HCT116 (cell line): ENCODE results near the gene SPIRE1. TPM values are rescaled to one million over a fixed set of nuclear protein-coding genes. Genes with fewer than 3 reads are reported as not detected.

Experiments used
- ATAC-seq: fragments of 200-7000 bp; cut with Tn5 transposase; 2 replicates; pipeline ENCODE4 v1.9.1; 2020; ENCODE audit warnings: mild to moderate bottlenecking, moderate library complexity
- Bru-seq: library from RNA; stranded (reverse); fragments of 400-500 nt; gene quantifications from one replicate; lab custom pipeline; 2021; lab: Mats Ljungman, UMichigan
- BruChase-seq, 2 experiments: library from RNA; stranded (reverse); fragments of 400-500 nt; gene quantifications; one replicate each; lab custom pipeline; 2021; lab: Mats Ljungman, UMichigan
- BruUV-seq: library from RNA; stranded (reverse); fragments of 400-500 nt; replicated peaks from 2 replicates; lab custom pipeline; 2021; lab: Mats Ljungman, UMichigan
- CTCF ChIA-PET: fragments of 300-600 bp; sonication (Branson Sonifier 250); formaldehyde crosslinking; loops from one replicate; lab custom pipeline; 2021; ENCODE audit warnings: antibody characterized with exemption; lab: Charles Lee
- POLR2A ChIA-PET: fragments of 300-600, 350-600 bp; sonication (Branson Sonifier 250); formaldehyde crosslinking; loops from one replicate; lab custom pipeline; 2021; ENCODE audit warnings: antibody characterized with exemption; lab: Charles Lee
- RAD21 ChIA-PET, 2 experiments: fragments of 300-600 bp; sonication (Branson Sonifier 250); formaldehyde crosslinking; loops; one replicate each; lab custom pipeline; 2023; ENCODE audit warnings: low total read pairs in 2 of 2; ENCODE audit not compliant: uncharacterized antibody in 2 of 2, unreplicated experiment in 2 of 2, low non-redundant PET in 1 of 2; lab: Charles Lee
- DNase-seq: peaks from one replicate; pipeline ENCODE4 v3.0.0-alpha.2; 2010; ENCODE audit warnings: low read depth, low spot score
- H2AFZ ChIP-seq: fragments of 200-600 bp; shearing (Covaris generic), sonication (generic); 2 replicates; pipeline ENCODE4 v1.6.1; 2017; ENCODE audit warnings: low read depth, mixed run types, mixed read lengths, antibody characterized with exemption, low read length; ENCODE audit not compliant: poor library complexity, severe bottlenecking
- H3K27ac ChIP-seq: 2 replicates; pipeline ENCODE4 v1.5.1; 2012; ENCODE audit warnings: low read depth, low read length
- H3K27me3 ChIP-seq: fragments of 200-600 bp; sonication (generic); 2 replicates; pipeline ENCODE4 v1.6.1; 2016; ENCODE audit warnings: mixed run types, low read length, mixed read lengths; ENCODE audit not compliant: insufficient read depth
- H3K36me3 ChIP-seq, 2 experiments: fragments of 200-500 bp in 1 of 2; fragments of 200-600 bp in 1 of 2; sonication (Bioruptor generic) in 1 of 2; sonication (generic) in 1 of 2; 2 replicates each; pipeline versions ENCODE4 v1.5.1 to v1.6.1; 2014 to 2016; ENCODE audit warnings: low read length in 2 of 2, inconsistent platforms in 1 of 2, mixed read lengths in 1 of 2, mixed run types in 1 of 2; ENCODE audit not compliant: insufficient read depth in 2 of 2, control insufficient read depth in 1 of 2
- H3K4me1 ChIP-seq, 2 experiments: fragments of 200-600 bp in 1 of 2; sonication (generic) in 1 of 2; 2 replicates each; pipeline versions ENCODE4 v1.5.1 to v1.6.1; 2012 to 2017; ENCODE audit warnings: low read length in 2 of 2, inconsistent platforms in 1 of 2, mild to moderate bottlenecking in 1 of 2, mixed read lengths in 1 of 2, mixed run types in 1 of 2, moderate library complexity in 1 of 2; ENCODE audit not compliant: insufficient read depth in 2 of 2, control insufficient read depth in 1 of 2
- H3K4me2 ChIP-seq: fragments of 200-600 bp; sonication (generic); 2 replicates; pipeline ENCODE4 v1.6.1; 2017; ENCODE audit warnings: mixed run types, low read length, mixed read lengths
- H3K4me3 ChIP-seq, 2 experiments: fragments of 200-600 bp in 1 of 2; sonication (generic) in 1 of 2; replicated peaks in 1 of 2; 2 replicates each; pipeline ENCODE4 v1.5.1; 2011 to 2016; ENCODE audit warnings: low read length in 2 of 2, control low read depth in 1 of 2, low read depth in 1 of 2, mild to moderate bottlenecking in 1 of 2, mixed read lengths in 1 of 2, mixed run types in 1 of 2
- H3K79me2 ChIP-seq: fragments of 200-600 bp; sonication (generic); 2 replicates; pipeline ENCODE4 v1.6.1; 2017; ENCODE audit warnings: mild to moderate bottlenecking, mixed run types, low read length, moderate library complexity, mixed read lengths; ENCODE audit not compliant: insufficient read depth
- H3K9ac ChIP-seq: fragments of 200-600 bp; sonication (generic); 2 replicates; pipeline ENCODE4 v1.6.1; 2016; ENCODE audit warnings: low read length, mixed read lengths
- H3K9me2 ChIP-seq: fragments of 200-600 bp; sonication (generic), shearing (Covaris generic); 2 replicates; pipeline ENCODE4 v1.6.1; 2017; ENCODE audit warnings: mixed run types, mild to moderate bottlenecking, moderate library complexity; ENCODE audit not compliant: insufficient read depth
- H3K9me3 ChIP-seq, 2 experiments: fragments of 200-500 bp in 1 of 2; fragments of 200-600 bp in 1 of 2; sonication (Bioruptor generic) in 1 of 2; sonication (generic) in 1 of 2; 2 replicates each; pipeline ENCODE4 v1.6.1; 2014 to 2017; ENCODE audit warnings: low read length in 2 of 2, mixed read lengths in 2 of 2, inconsistent platforms in 1 of 2, low read depth in 1 of 2, mild to moderate bottlenecking in 1 of 2, mixed run types in 1 of 2, moderate library complexity in 1 of 2; ENCODE audit not compliant: control insufficient read depth in 1 of 2, insufficient read depth in 1 of 2
- H4K20me1 ChIP-seq: fragments of 200-600 bp; sonication (generic), shearing (Covaris generic); 2 replicates; pipeline ENCODE4 v1.6.1; 2017; ENCODE audit warnings: mixed run types, mild to moderate bottlenecking, moderate library complexity; ENCODE audit not compliant: insufficient read depth
- FOSL1 ChIP-seq: IDR thresholded peaks from 2 replicates; pipeline ENCODE4 v1.6.1; 2012; ENCODE audit warnings: low read depth
- MAX ChIP-seq: IDR thresholded peaks from 2 replicates; pipeline ENCODE4 v1.6.1; 2012
- POLR2A ChIP-seq: IDR thresholded peaks from 2 replicates; pipeline ENCODE4 v1.7.0; 2011; ENCODE audit warnings: borderline replicate concordance; ENCODE audit not compliant: insufficient read depth, insufficient read length; ENCODE audit errors: extremely low read depth
- POLR2AphosphoS5 ChIP-seq: IDR thresholded peaks from 2 replicates; pipeline ENCODE4 v1.6.1; 2011; ENCODE audit warnings: mild to moderate bottlenecking, low read depth, low read length, moderate library complexity
- TCF7L2 ChIP-seq: IDR thresholded peaks from 2 replicates; pipeline ENCODE4 v1.7.0; 2011; ENCODE audit warnings: borderline replicate concordance, inconsistent platforms; ENCODE audit not compliant: insufficient read depth, insufficient read length; ENCODE audit errors: extremely low read depth
- ZBTB33 ChIP-seq: IDR thresholded peaks from 2 replicates; pipeline ENCODE4 v1.6.1; 2011; ENCODE audit warnings: mild to moderate bottlenecking, low read length, moderate library complexity; ENCODE audit not compliant: insufficient replicate concordance; ENCODE audit errors: extremely low read depth
- ZFX ChIP-seq: fragments of 450-650 bp; IDR thresholded peaks from 2 replicates; pipeline ENCODE4 v1.6.1; 2017
- intact Hi-C: fragments of 100-400 bp; cut with micrococcal nuclease; formaldehyde crosslinking; loops from 2 replicates; pipeline ENCODE4 v1.10.0; 2022
- long read RNA-seq: library from polyadenylated mRNA; unstranded; transcript quantifications from one replicate; pipeline ENCODE4 v2.0.0, GENCODE V29; 2021; ENCODE audit not compliant: unreplicated experiment
- polyA plus RNA-seq: library from polyadenylated mRNA; unstranded; fragments of >200 nt; gene quantifications from 2 replicates; pipeline ENCODE4 v1.2.1, GENCODE V29; 2012; ENCODE audit warnings: missing spikeins
- total RNA-seq: library from RNA; stranded (reverse); gene quantifications from one replicate; pipeline ENCODE4 v1.2.1, GENCODE V29; 2021; ENCODE audit not compliant: unreplicated experiment

SPIRE1 gene
- total RNA-seq (26.6 TPM), Bru-seq, nascent RNA (percentile 79 among the genes with signal in this experiment), BruChase-seq, experiment 1, labeled RNA remaining after a 6-hour chase (percentile 74 among the genes with signal in this experiment), BruChase-seq, experiment 2, labeled RNA remaining after a 2-hour chase (percentile 68 among the genes with signal in this experiment)
- 10.4 and 13.0 TPM in 2 replicates for polyA plus RNA-seq
- long read RNA-seq, full-length matches to known transcripts: 16 of 37 reads
- long read RNA-seq, partial matches to known transcripts: 9 of 37 reads
- long read RNA-seq, other reads (novel, unspliced or antisense): 12 of 37 reads

- no peak for TF ChIP-seq TCF7L2
- TF ChIP-seq POLR2AphosphoS5: peak; percentile 75
- no peak for TF ChIP-seq FOSL1
- no peak for TF ChIP-seq ZBTB33
- TF ChIP-seq MAX: peak; percentile 74
- peak; percentile 1; the same call in 1 of the 2 replicates for TF ChIP-seq ZFX
- peak; percentile 47 for TF ChIP-seq POLR2A
Observed at GRCh38 chr18:12657684-12658425, at the start of gene SPIRE1. TSS of gene SPIRE1 (minus strand) at chr18:12658107. CDS start at chr18:12657866, 241 bp downstream.

More at GRCh38 chr18:12657684-12658425, at the start of gene SPIRE1:
- CTCF ChIA-PET: interaction anchor here (1.1 to 1.8 kb wide), 2 partner anchors 263 to 374 kb away, joined by 3 to 26 read pairs; no protein-coding TSS in a partner anchor
- Histone ChIP-seq H3K4me2 (peak within 1 kb of the TSS; percentile 83), H3K79me2 (peaks cover 32% of the 10 kb centered on the region), H2AFZ (peak within 1 kb of the TSS; percentile 20), H3K9ac (peak within 1 kb of the TSS; percentile 74), H3K36me3 (no peaks in the 10 kb centered on the region), H3K27me3 (no peaks in the 10 kb centered on the region), H4K20me1 (0 out of 2 replicates have a peak, but pooled peaks cover 3% of the 10 kb centered on the region), H3K9me2 (no peaks in the 10 kb centered on the region), H3K27ac (peak within 1 kb of the TSS; percentile 75), H3K9me3 (no peaks in the 10 kb centered on the region), H3K4me1 (peaks cover 10 to 35% of the 10 kb centered on the region in 2 experiments), H3K4me3 (peak within 1 kb of the TSS; percentile 62 to 79)
- intact Hi-C loops: loop anchor here (1.0 to 2.0 kb wide), 2 partner anchors 235 to 251 kb away; partner anchors contain the start of gene PRELID3A
- RAD21 ChIA-PET: interaction anchor here in 1 of 2 experiments (0.7 kb wide), 1 partner anchor 265 kb away, joined by 4 read pairs; no protein-coding TSS in a partner anchor
- no peak for DNase-seq
- POLR2A ChIA-PET: interaction anchor here (1.0 kb wide), 1 partner anchor 265 kb away, joined by 3 read pairs; no protein-coding TSS in a partner anchor
- peak; percentile 87 for ATAC-seq
- no TSS peak for BruUV-seq
